HEK293 (cell line): ENCODE data around the gene GPR153.

Experiments used
- HIC1 ChIP-seq: fragments of 450-650 bp; formaldehyde crosslinking; IDR thresholded peaks from 2 replicates; pipeline ENCODE4 v1.5.1; 2016; ENCODE audit warnings: missing biosample characterization, missing genetic modification characterization
- KLF16 ChIP-seq: fragments of 450-650 bp; formaldehyde crosslinking; IDR thresholded peaks from 2 replicates; pipeline ENCODE4 v1.5.1; 2017; ENCODE audit warnings: missing biosample characterization, missing genetic modification characterization
- KLF9 ChIP-seq: fragments of 450-650 bp; formaldehyde crosslinking; IDR thresholded peaks from 2 replicates; pipeline ENCODE4 v1.5.1; 2016; ENCODE audit warnings: missing biosample characterization, missing genetic modification characterization, low read depth
- MZF1 ChIP-seq: fragments of 450-650 bp; formaldehyde crosslinking; IDR thresholded peaks from 2 replicates; pipeline ENCODE4 v1.5.1; 2017; ENCODE audit warnings: missing biosample characterization, missing genetic modification characterization, borderline replicate concordance
- PRDM10 ChIP-seq: fragments of 450-650 bp; formaldehyde crosslinking; IDR thresholded peaks from 2 replicates; pipeline ENCODE4 v1.5.1; 2016; ENCODE audit warnings: missing biosample characterization, missing genetic modification characterization
- PRDM6 ChIP-seq: fragments of 450-650 bp; formaldehyde crosslinking; IDR thresholded peaks from 2 replicates; pipeline ENCODE4 v1.5.1; 2017; ENCODE audit warnings: missing biosample characterization, missing genetic modification characterization
- SP3 ChIP-seq: fragments of 450-650 bp; formaldehyde crosslinking; IDR thresholded peaks from 2 replicates; pipeline ENCODE4 v1.5.1; 2016; ENCODE audit warnings: missing biosample characterization, missing genetic modification characterization
- WT1 ChIP-seq: fragments of 450-650 bp; formaldehyde crosslinking; IDR thresholded peaks from 2 replicates; pipeline ENCODE4 v1.5.1; 2016; ENCODE audit warnings: missing biosample characterization, missing genetic modification characterization
- ZIC2 ChIP-seq: fragments of 450-650 bp; formaldehyde crosslinking; IDR thresholded peaks from 2 replicates; pipeline ENCODE4 v1.5.1; 2016; ENCODE audit warnings: missing biosample characterization, missing genetic modification characterization
- ZNF10 ChIP-seq: fragments of 450-650 bp; formaldehyde crosslinking; IDR thresholded peaks from 2 replicates; pipeline ENCODE4 v1.5.1; 2017; ENCODE audit warnings: missing biosample characterization, missing genetic modification characterization
- ZNF146 ChIP-seq: fragments of 450-650 bp; formaldehyde crosslinking; IDR thresholded peaks from 2 replicates; pipeline ENCODE4 v1.5.1; 2016; ENCODE audit warnings: missing biosample characterization, missing genetic modification characterization
- ZNF18 ChIP-seq: fragments of 450-650 bp; formaldehyde crosslinking; IDR thresholded peaks from 2 replicates; pipeline ENCODE4 v1.5.1; 2016; ENCODE audit warnings: missing biosample characterization, missing genetic modification characterization
- ZNF23 ChIP-seq: fragments of 450-650 bp; formaldehyde crosslinking; IDR thresholded peaks from 2 replicates; pipeline ENCODE4 v1.5.1; 2016; ENCODE audit warnings: missing biosample characterization, missing genetic modification characterization, borderline replicate concordance
- ZNF341 ChIP-seq: fragments of 450-650 bp; formaldehyde crosslinking; IDR thresholded peaks from 2 replicates; pipeline ENCODE4; 2016; ENCODE audit warnings: low read depth, missing biosample characterization, missing genetic modification characterization
- ZNF37A ChIP-seq: fragments of 450-650 bp; IDR thresholded peaks from 2 replicates; pipeline ENCODE4 v1.5.1; 2018; ENCODE audit warnings: missing biosample characterization, missing genetic modification characterization
- ZNF510 ChIP-seq: fragments of 450-650 bp; formaldehyde crosslinking; IDR thresholded peaks from 2 replicates; pipeline ENCODE4 v1.5.1; 2018; ENCODE audit warnings: mild to moderate bottlenecking, missing genetic modification characterization, missing biosample characterization; ENCODE audit not compliant: insufficient replicate concordance
- ZNF596 ChIP-seq: fragments of 450-650 bp; IDR thresholded peaks from 2 replicates; pipeline ENCODE4 v1.5.0; 2018; ENCODE audit warnings: missing biosample characterization, mild to moderate bottlenecking, missing genetic modification characterization, moderate library complexity
- ZNF610 ChIP-seq: fragments of 450-650 bp; formaldehyde crosslinking; IDR thresholded peaks from 2 replicates; pipeline ENCODE4 v1.5.1; 2016; ENCODE audit warnings: missing biosample characterization, missing genetic modification characterization, borderline replicate concordance
- ZNF629 ChIP-seq: fragments of 450-650 bp; formaldehyde crosslinking; IDR thresholded peaks from 2 replicates; pipeline ENCODE4 v1.5.1; 2017; ENCODE audit warnings: missing biosample characterization, missing genetic modification characterization
- ZNF660 ChIP-seq: fragments of 450-650 bp; IDR thresholded peaks from 2 replicates; pipeline ENCODE4 v1.5.1; 2018; ENCODE audit warnings: missing biosample characterization, mild to moderate bottlenecking, missing genetic modification characterization
- ZNF677 ChIP-seq: fragments of 450-650 bp; IDR thresholded peaks from 2 replicates; pipeline ENCODE4 v1.5.0; 2018; ENCODE audit warnings: missing biosample characterization, mild to moderate bottlenecking, missing genetic modification characterization, moderate library complexity
- ZNF76 ChIP-seq: fragments of 450-650 bp; formaldehyde crosslinking; IDR thresholded peaks from 2 replicates; pipeline ENCODE4; 2016; ENCODE audit warnings: low read depth, missing biosample characterization, missing genetic modification characterization, borderline replicate concordance
- ZNF785 ChIP-seq: fragments of 450-650 bp; formaldehyde crosslinking; IDR thresholded peaks from 2 replicates; pipeline ENCODE4 v1.5.1; 2016; ENCODE audit warnings: missing biosample characterization, missing genetic modification characterization
- TF ChIP-seq, protein P1 (sequence below): fragments of 450-650 bp; formaldehyde crosslinking; IDR thresholded peaks from 2 replicates; pipeline ENCODE4 v1.5.1; 2016; ENCODE audit warnings: missing biosample characterization, missing genetic modification characterization
- TF ChIP-seq, protein P2 (sequence below): fragments of 450-650 bp; formaldehyde crosslinking; IDR thresholded peaks from 2 replicates; pipeline ENCODE4 v1.5.1; 2016; ENCODE audit warnings: missing biosample characterization, missing genetic modification characterization, low read depth

GPR153 gene

GRCh38 chr1:6271554-6271953 lies 10.7 kb upstream of the GPR153 start (continued):
- TF ChIP-seq ZNF610 (no peak), PRDM6 (tag by site-specific recombination) (no peak), ZNF341 (peak; percentile 75), ZNF23 (tag by site-specific recombination) (no peak), ZNF660 (tag by site-specific recombination) (peak; percentile 77; the same call in 1 of the 2 replicates), ZNF37A (no peak), HIC1 (tag by site-specific recombination) (peak; percentile 32; the same call in 1 of the 2 replicates), ZNF18 (tag by site-specific recombination) (no peak), ZNF596 (no peak), ZNF629 (peak; percentile 91), ZNF510 (tag by site-specific recombination) (no peak), MZF1 (tag by site-specific recombination) (no peak), PRDM10 (peak; percentile 71), SP3 (tag by site-specific recombination) (no peak), ZNF677 (tag by site-specific recombination) (no peak), KLF16 (tag by site-specific recombination) (no peak; the same call in 1 of the 2 replicates), ZNF10 (tag by site-specific recombination) (0 out of 2 replicates have a peak, but pooled peaks have one; percentile 34), ZNF76 (tag by site-specific recombination) (0 out of 2 replicates have a peak, but pooled peaks have one; percentile 19), ZNF146 (tag by site-specific recombination) (no peak), KLF9 (tag by site-specific recombination) (peak; percentile 69), ZNF785 (tag by site-specific recombination) (no peak; the same call in 1 of the 2 replicates), ZIC2 (tag by site-specific recombination) (peak; percentile 97), WT1 (tag by site-specific recombination) (peak; percentile 42; the same call in 1 of the 2 replicates)
- TF ChIP-seq, protein P1, sequence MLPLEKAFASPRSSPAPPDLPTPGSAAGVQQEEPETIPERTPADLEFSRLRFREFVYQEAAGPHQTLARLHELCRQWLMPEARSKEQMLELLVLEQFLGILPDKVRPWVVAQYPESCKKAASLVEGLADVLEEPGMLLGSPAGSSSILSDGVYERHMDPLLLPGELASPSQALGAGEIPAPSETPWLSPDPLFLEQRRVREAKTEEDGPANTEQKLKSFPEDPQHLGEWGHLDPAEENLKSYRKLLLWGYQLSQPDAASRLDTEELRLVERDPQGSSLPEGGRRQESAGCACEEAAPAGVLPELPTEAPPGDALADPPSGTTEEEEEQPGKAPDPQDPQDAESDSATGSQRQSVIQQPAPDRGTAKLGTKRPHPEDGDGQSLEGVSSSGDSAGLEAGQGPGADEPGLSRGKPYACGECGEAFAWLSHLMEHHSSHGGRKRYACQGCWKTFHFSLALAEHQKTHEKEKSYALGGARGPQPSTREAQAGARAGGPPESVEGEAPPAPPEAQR (tag by site-specific recombination): no peak
- TF ChIP-seq, protein P2, sequence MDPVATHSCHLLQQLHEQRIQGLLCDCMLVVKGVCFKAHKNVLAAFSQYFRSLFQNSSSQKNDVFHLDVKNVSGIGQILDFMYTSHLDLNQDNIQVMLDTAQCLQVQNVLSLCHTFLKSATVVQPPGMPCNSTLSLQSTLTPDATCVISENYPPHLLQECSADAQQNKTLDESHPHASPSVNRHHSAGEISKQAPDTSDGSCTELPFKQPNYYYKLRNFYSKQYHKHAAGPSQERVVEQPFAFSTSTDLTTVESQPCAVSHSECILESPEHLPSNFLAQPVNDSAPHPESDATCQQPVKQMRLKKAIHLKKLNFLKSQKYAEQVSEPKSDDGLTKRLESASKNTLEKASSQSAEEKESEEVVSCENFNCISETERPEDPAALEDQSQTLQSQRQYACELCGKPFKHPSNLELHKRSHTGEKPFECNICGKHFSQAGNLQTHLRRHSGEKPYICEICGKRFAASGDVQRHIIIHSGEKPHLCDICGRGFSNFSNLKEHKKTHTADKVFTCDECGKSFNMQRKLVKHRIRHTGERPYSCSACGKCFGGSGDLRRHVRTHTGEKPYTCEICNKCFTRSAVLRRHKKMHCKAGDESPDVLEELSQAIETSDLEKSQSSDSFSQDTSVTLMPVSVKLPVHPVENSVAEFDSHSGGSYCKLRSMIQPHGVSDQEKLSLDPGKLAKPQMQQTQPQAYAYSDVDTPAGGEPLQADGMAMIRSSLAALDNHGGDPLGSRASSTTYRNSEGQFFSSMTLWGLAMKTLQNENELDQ (tag by site-specific recombination): no peak
